Suprapubic skin (tissue), 4 donors: ENCODE measurements around the gene KDM2B.

ENCODE experiments used
- EP300 ChIP-seq: sonication (generic); formaldehyde crosslinking; IDR thresholded peaks from one replicate; pipeline ENCODE4 v1.6.1; 2017; ENCODE audit warnings: antibody characterized with exemption
- POLR2A ChIP-seq, 2 donors: fragments of 450-650 bp; IDR thresholded peaks; one replicate each; pipeline ENCODE4 v1.6.1; 2017; ENCODE audit warnings: antibody characterized with exemption in 2 of 2, mild to moderate bottlenecking in 2 of 2, moderate library complexity in 2 of 2
- POLR2AphosphoS5 ChIP-seq, 3 donors: sonication (generic); formaldehyde crosslinking; IDR thresholded peaks; one replicate each; pipeline ENCODE4 v1.6.1; 2017; ENCODE audit warnings: antibody characterized with exemption in 3 of 3
- TF ChIP-seq, protein P1 (sequence below), 2 donors: fragments of 200-600 bp in 1 of 2; fragments of 450-650 bp in 1 of 2; sonication (generic) in 1 of 2; IDR thresholded peaks; one replicate each; pipeline ENCODE4 v1.5.1; 2016 to 2019; ENCODE audit warnings: antibody characterized with exemption in 2 of 2, mild to moderate bottlenecking in 1 of 2, moderate library complexity in 1 of 2

DNA sequence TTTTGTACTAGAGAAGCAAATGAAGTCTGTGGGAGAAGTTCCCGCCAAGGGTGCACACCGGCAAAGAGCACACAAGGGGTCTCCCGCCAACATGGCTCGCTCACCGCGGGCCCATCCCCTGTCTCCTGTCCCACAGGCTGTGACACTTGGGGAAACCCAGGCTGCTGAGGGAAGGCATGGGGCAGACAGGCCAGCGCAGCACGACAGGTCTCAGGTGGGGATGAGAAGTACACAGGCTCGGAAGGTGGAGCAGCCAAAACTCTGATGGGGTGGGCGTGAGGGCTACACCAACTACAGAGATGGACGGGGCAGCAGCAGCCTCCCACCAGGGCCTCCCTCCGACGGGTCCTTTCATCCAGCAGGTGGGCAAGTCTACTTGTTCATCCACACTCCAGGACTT, 116.5 kb downstream of the KDM2B start:
- TF ChIP-seq, protein P1, sequence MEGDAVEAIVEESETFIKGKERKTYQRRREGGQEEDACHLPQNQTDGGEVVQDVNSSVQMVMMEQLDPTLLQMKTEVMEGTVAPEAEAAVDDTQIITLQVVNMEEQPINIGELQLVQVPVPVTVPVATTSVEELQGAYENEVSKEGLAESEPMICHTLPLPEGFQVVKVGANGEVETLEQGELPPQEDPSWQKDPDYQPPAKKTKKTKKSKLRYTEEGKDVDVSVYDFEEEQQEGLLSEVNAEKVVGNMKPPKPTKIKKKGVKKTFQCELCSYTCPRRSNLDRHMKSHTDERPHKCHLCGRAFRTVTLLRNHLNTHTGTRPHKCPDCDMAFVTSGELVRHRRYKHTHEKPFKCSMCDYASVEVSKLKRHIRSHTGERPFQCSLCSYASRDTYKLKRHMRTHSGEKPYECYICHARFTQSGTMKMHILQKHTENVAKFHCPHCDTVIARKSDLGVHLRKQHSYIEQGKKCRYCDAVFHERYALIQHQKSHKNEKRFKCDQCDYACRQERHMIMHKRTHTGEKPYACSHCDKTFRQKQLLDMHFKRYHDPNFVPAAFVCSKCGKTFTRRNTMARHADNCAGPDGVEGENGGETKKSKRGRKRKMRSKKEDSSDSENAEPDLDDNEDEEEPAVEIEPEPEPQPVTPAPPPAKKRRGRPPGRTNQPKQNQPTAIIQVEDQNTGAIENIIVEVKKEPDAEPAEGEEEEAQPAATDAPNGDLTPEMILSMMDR (IDR thresholded peaks at IDR 0.05), result no peak
- TF ChIP-seq POLR2AphosphoS5 (IDR thresholded peaks at IDR 0.05), result no peak
- TF ChIP-seq EP300, result no peak
- no peak for TF ChIP-seq POLR2A (IDR thresholded peaks at IDR 0.05)
